Neural progenitor cell (in vitro differentiated cells): ENCODE measurements around the gene LMAN2.
A peak's percentile ranks its signal among the peaks of the same experiment; 100 is the strongest.

Experiments
- EZH2 ChIP-seq: fragments of 200-600 bp; sonication (generic); IDR thresholded peaks from 2 replicates; pipeline ENCODE4 v1.6.1; 2017; ENCODE audit warnings: antibody characterized with exemption, mild to moderate bottlenecking, moderate library complexity
- EZH2phosphoT487 ChIP-seq: fragments of 200-600 bp; sonication (generic); IDR thresholded peaks from 2 replicates; pipeline ENCODE4 v1.6.1; 2017; ENCODE audit warnings: antibody characterized with exemption
- TF ChIP-seq, protein P1 (sequence below): fragments of 200-600 bp; sonication (generic); IDR thresholded peaks from 2 replicates; pipeline ENCODE4 v1.5.1; 2017; ENCODE audit warnings: antibody characterized with exemption, mild to moderate bottlenecking

GRCh38 chr5:177377851-177378776 lies 26.6 kb upstream of the LMAN2 start:
- TF ChIP-seq, protein P1, sequence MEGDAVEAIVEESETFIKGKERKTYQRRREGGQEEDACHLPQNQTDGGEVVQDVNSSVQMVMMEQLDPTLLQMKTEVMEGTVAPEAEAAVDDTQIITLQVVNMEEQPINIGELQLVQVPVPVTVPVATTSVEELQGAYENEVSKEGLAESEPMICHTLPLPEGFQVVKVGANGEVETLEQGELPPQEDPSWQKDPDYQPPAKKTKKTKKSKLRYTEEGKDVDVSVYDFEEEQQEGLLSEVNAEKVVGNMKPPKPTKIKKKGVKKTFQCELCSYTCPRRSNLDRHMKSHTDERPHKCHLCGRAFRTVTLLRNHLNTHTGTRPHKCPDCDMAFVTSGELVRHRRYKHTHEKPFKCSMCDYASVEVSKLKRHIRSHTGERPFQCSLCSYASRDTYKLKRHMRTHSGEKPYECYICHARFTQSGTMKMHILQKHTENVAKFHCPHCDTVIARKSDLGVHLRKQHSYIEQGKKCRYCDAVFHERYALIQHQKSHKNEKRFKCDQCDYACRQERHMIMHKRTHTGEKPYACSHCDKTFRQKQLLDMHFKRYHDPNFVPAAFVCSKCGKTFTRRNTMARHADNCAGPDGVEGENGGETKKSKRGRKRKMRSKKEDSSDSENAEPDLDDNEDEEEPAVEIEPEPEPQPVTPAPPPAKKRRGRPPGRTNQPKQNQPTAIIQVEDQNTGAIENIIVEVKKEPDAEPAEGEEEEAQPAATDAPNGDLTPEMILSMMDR, result peak; percentile 14
- TF ChIP-seq EZH2phosphoT487 (no peak), EZH2 (no peak)
